HG03095 (cell line): Measurements from ENCODE around the gene MASP1.

Source experiments
- ATAC-seq: cut with Tn5 transposase; IDR thresholded peaks from one replicate; pipeline ENCODE4 v1.9.1; 2021; ENCODE audit warnings: moderate library complexity; ENCODE audit not compliant: unreplicated experiment

MASP1 gene

GRCh38 chr3:187191271-187191670, 100.3 kb downstream of the MASP1 start:
- ATAC-seq: no peak

DNA sequence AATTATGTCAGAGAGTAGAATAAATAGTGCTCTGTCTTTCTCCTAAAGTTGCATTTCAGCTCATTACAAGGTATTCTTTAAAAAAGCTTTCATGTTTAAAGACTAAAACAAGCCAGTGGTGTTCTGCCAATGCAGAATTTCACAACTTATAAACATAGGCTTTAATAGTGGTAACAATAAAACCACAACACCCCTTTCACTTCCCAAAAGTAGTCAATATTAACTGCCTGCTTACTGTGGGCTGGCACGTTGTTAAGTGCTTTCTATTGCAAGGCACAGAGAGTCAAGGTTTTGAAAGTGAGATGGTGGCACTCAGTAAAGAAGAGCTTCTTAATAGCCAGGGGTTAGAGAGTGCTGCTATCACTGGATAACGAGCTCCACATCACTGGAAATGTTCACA, 102.6 kb downstream of the MASP1 start:
- no peak for ATAC-seq

DNA sequence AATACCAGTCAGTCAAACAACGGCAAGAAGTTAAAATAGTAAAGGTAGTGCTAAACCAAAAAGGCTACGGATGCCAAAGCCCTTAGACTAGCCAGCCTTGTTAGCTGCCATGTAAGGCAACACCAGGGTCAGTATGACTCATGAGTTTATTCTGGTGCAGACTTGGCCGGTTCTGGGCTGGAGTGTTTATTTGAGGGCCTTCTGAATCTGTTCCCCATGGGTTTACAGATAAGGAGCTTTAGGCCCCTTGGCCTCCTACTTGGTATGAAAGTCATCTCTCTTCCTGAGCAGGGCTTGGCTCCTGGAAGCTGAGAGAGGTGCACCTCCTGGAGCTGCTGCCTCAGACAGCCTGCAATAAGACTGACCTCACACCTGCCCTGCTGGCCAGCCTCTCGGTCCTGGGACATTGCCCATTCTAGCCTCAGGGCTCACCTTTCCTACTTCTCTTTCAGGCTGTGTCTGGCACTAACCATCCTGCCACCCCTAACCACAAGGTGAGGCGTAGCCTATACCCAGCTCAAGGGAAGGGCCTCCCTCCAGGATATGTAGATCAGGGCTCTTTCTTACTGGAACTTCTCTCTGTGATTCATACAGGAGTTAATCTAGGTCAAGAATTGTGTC, 104.6 kb downstream of the MASP1 start:
- ATAC-seq: no peak

DNA sequence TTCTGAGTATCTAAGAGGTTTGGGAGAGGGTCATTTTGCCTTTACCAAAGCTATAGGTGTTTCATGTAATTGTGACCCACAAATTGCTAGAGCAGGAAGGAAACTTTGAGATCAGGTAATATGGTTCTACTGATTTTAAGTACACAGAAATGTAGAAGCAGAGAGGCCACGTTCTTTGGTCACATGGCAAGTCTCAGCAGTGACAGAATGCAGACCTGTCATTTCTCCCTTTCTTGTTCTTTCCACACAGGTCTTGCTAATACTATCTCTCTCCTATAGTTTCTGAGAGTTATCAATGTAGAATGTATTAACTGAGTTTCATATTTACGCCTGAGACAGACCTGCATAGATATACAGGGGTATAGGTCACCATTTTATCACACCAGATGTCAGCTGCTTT, 105.2 kb downstream of the MASP1 start:
- no peak for ATAC-seq

DNA sequence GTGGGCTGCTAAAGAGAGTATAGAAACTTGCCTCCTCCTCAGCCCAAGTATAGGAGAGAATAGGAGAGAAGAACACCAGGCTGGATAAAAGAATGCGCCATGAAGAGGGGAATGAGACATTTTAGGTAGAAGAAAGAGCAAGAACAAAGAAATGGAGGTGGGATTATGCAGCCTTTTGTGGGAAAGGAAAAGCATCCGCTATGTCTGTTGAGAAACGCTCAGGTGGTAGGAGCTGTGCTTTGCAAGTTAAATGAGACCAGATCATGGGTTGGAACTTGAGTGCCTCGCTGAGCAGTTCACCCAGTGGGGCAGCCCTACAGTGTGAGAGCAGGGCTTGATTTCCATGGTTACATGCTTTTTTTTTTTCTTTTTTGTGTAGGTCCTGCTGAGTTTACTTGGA, 105.8 kb downstream of the MASP1 start:
- ATAC-seq: no peak
